Measurements from ENCODE around the gene NFATC1.

NFATC1 gene

GRCh38 chr18:79382681-79383387, 12.9 kb upstream of the NFATC1 start:
- peaks cover 4% of the 10 kb centered on the region for H3K4me1 ChIP-seq (ENCODE audit: control insufficient read depth, insufficient read depth, low read length, unreplicated experiment)
- no peak overlapping the region for H3K4me3 ChIP-seq (ENCODE audit: low read depth, low read length)
- no peak overlapping the region for H2AFZ ChIP-seq (ENCODE audit: low read length, unreplicated experiment)
- H3K36me3 ChIP-seq (ENCODE audit: insufficient read depth, low read length), result no peaks in the 10 kb centered on the region
- H3K27ac ChIP-seq (ENCODE audit: low read depth, low read length), result no peak overlapping the region
- H3K27me3 ChIP-seq (ENCODE audit: insufficient read depth, low read length), result peaks cover 14% of the 10 kb centered on the region; the same call in 1 of the 2 replicates
- no peaks in the 10 kb centered on the region for H3K79me2 ChIP-seq (ENCODE audit: control insufficient read depth, insufficient read depth, low read length, unreplicated experiment)

GRCh38 chr18:79383388-79384056, 12.2 kb upstream of the NFATC1 start:
- Histone ChIP-seq H3K79me2 (ENCODE audit: control insufficient read depth, insufficient read depth, low read length, unreplicated experiment) (no peaks in the 10 kb centered on the region), H3K36me3 (ENCODE audit: insufficient read depth, low read length) (no peaks in the 10 kb centered on the region), H3K4me1 (ENCODE audit: control insufficient read depth, insufficient read depth, low read length, unreplicated experiment) (peaks cover 4% of the 10 kb centered on the region), H3K27me3 (ENCODE audit: insufficient read depth, low read length) (peaks cover 21% of the 10 kb centered on the region; the same call in 1 of the 2 replicates), H2AFZ (ENCODE audit: low read length, unreplicated experiment) (no peak overlapping the region), H3K4me3 (ENCODE audit: low read depth, low read length) (no peak overlapping the region), H3K27ac (ENCODE audit: low read depth, low read length) (no peak overlapping the region)

- H2AFZ ChIP-seq (ENCODE audit: low read length, unreplicated experiment), result no peak overlapping the region
- H3K79me2 ChIP-seq (ENCODE audit: control insufficient read depth, insufficient read depth, low read length, unreplicated experiment), result no peaks in the 10 kb centered on the region
- no peaks in the 10 kb centered on the region for H3K36me3 ChIP-seq (ENCODE audit: insufficient read depth, low read length)
- no peak overlapping the region for H3K27ac ChIP-seq (ENCODE audit: low read depth, low read length)
- peaks cover 2% of the 10 kb centered on the region for H3K4me1 ChIP-seq (ENCODE audit: control insufficient read depth, insufficient read depth, low read length, unreplicated experiment)
- peaks cover 28% of the 10 kb centered on the region for H3K27me3 ChIP-seq (ENCODE audit: insufficient read depth, low read length)
- no peak overlapping the region for H3K4me3 ChIP-seq (ENCODE audit: low read depth, low read length)
These were observed 11.5 kb upstream of the NFATC1 start for GRCh38 chr18:79384151-79384807.

GRCh38 chr18:79384834-79385233, 10.9 kb upstream of the NFATC1 start:
- Histone ChIP-seq H3K36me3 (ENCODE audit: insufficient read depth, low read length) (no peaks in the 10 kb centered on the region), H3K4me3 (ENCODE audit: low read depth, low read length) (no peak overlapping the region), H2AFZ (ENCODE audit: low read length, unreplicated experiment) (no peak overlapping the region), H3K27me3 (ENCODE audit: insufficient read depth, low read length) (peaks cover 34% of the 10 kb centered on the region), H3K27ac (ENCODE audit: low read depth, low read length) (no peak overlapping the region), H3K4me1 (ENCODE audit: control insufficient read depth, insufficient read depth, low read length, unreplicated experiment) (no peaks in the 10 kb centered on the region), H3K79me2 (ENCODE audit: control insufficient read depth, insufficient read depth, low read length, unreplicated experiment) (no peaks in the 10 kb centered on the region)

DNA sequence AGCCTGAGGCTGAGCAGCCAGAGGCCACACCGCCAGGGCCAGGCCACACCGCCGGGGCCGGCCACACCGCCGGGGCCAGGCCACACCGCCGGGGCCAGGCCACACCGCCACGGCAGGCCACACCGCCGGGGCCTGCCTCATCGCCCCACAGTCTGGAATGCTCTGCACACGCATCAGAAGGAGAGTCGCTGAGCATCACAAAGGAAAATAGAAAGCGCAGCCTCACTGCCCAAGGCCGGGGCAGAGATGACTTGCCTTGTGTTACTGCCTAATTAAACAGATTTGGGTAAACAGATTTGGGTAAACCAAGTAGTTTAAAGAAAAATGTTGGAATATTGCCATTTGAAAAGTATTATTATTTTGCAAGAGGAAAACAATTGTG, 10.4 kb upstream of the NFATC1 start:
- no peaks in the 10 kb centered on the region for H3K79me2 ChIP-seq (ENCODE audit: control insufficient read depth, insufficient read depth, low read length, unreplicated experiment)
- no peaks in the 10 kb centered on the region for H3K36me3 ChIP-seq (ENCODE audit: insufficient read depth, low read length)
- no peak overlapping the region for H2AFZ ChIP-seq (ENCODE audit: low read length, unreplicated experiment)
- H3K27me3 ChIP-seq (ENCODE audit: insufficient read depth, low read length), result peaks cover 37% of the 10 kb centered on the region
- H3K27ac ChIP-seq (ENCODE audit: low read depth, low read length), result no peak overlapping the region
- no peaks in the 10 kb centered on the region for H3K4me1 ChIP-seq (ENCODE audit: control insufficient read depth, insufficient read depth, low read length, unreplicated experiment)
- H3K4me3 ChIP-seq (ENCODE audit: low read depth, low read length), result no peak overlapping the region

- no peaks in the 10 kb centered on the region for H3K36me3 ChIP-seq (ENCODE audit: insufficient read depth, low read length)
- no peak overlapping the region for H3K27ac ChIP-seq (ENCODE audit: low read depth, low read length)
- H3K79me2 ChIP-seq (ENCODE audit: control insufficient read depth, insufficient read depth, low read length, unreplicated experiment), result no peaks in the 10 kb centered on the region
- H2AFZ ChIP-seq (ENCODE audit: low read length, unreplicated experiment), result no peak overlapping the region
- no peaks in the 10 kb centered on the region for H3K4me1 ChIP-seq (ENCODE audit: control insufficient read depth, insufficient read depth, low read length, unreplicated experiment)
- H3K4me3 ChIP-seq (ENCODE audit: low read depth, low read length), result no peak overlapping the region
- peaks cover 37% of the 10 kb centered on the region for H3K27me3 ChIP-seq (ENCODE audit: insufficient read depth, low read length)
These were observed 9.9 kb upstream of the NFATC1 start for GRCh38 chr18:79385708-79386341.

GRCh38 chr18:79386547-79386946, 9.2 kb upstream of the NFATC1 start:
- Histone ChIP-seq H3K79me2 (ENCODE audit: control insufficient read depth, insufficient read depth, low read length, unreplicated experiment) (no peaks in the 10 kb centered on the region), H3K27me3 (ENCODE audit: insufficient read depth, low read length) (peaks cover 37% of the 10 kb centered on the region), H3K36me3 (ENCODE audit: insufficient read depth, low read length) (no peaks in the 10 kb centered on the region), H3K4me3 (ENCODE audit: low read depth, low read length) (no peak overlapping the region), H2AFZ (ENCODE audit: low read length, unreplicated experiment) (no peak overlapping the region), H3K27ac (ENCODE audit: low read depth, low read length) (no peak overlapping the region), H3K4me1 (ENCODE audit: control insufficient read depth, insufficient read depth, low read length, unreplicated experiment) (no peaks in the 10 kb centered on the region)

DNA sequence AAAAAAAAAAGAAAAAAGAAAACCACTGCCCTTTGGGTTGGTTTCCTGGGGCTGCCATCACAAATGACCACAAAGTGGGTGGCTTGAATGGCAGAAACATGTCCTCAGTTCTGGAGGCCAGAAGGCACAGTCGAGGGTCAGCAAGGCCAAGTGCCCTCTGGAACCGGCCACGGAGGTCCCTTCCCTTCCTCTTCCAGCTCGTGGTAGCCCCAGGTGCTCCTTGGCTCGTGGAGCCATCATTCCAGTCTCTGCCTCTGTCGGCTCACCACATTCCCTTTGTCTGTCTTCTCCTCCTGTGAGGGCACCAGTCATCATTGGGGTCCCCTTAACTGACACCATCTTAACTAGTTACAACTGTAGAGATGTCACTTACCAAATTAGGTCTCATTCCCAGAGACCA, 8.5 kb upstream of the NFATC1 start:
- no peaks in the 10 kb centered on the region for H3K36me3 ChIP-seq (ENCODE audit: insufficient read depth, low read length)
- H2AFZ ChIP-seq (ENCODE audit: low read length, unreplicated experiment), result no peak overlapping the region
- no peaks in the 10 kb centered on the region for H3K4me1 ChIP-seq (ENCODE audit: control insufficient read depth, insufficient read depth, low read length, unreplicated experiment)
- H3K27me3 ChIP-seq (ENCODE audit: insufficient read depth, low read length), result peaks cover 37% of the 10 kb centered on the region
- H3K79me2 ChIP-seq (ENCODE audit: control insufficient read depth, insufficient read depth, low read length, unreplicated experiment), result no peaks in the 10 kb centered on the region
- H3K27ac ChIP-seq (ENCODE audit: low read depth, low read length), result no peak overlapping the region
- no peak overlapping the region for H3K4me3 ChIP-seq (ENCODE audit: low read depth, low read length)

GRCh38 chr18:79387615-79388014, 8.1 kb upstream of the NFATC1 start:
- Histone ChIP-seq H3K27me3 (ENCODE audit: insufficient read depth, low read length) (peaks cover 41% of the 10 kb centered on the region), H3K4me3 (ENCODE audit: low read depth, low read length) (no peak overlapping the region), H3K79me2 (ENCODE audit: control insufficient read depth, insufficient read depth, low read length, unreplicated experiment) (no peaks in the 10 kb centered on the region), H3K36me3 (ENCODE audit: insufficient read depth, low read length) (no peaks in the 10 kb centered on the region), H3K27ac (ENCODE audit: low read depth, low read length) (no peak overlapping the region), H2AFZ (ENCODE audit: low read length, unreplicated experiment) (no peak overlapping the region), H3K4me1 (ENCODE audit: control insufficient read depth, insufficient read depth, low read length, unreplicated experiment) (no peaks in the 10 kb centered on the region)

DNA sequence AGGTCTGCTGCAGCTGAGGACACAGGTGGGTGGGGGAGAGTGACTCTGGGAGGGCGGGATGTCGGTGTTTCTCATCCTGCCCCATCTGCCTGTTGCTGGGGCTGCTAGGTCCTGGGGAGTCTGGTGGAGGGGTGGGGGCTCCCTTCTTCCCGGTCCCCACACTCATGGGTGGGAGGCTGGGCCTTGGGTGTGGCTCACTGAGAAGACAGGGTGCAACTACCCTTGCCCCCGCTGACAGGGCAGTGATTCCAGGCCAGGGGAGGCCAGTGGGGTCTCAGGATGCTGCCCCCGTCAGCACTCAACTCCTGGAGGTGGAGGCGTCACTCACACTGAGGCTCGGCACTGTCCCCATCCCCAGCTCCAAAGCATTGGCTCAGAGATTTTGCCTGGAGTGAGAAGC, 7.7 kb upstream of the NFATC1 start:
- H3K36me3 ChIP-seq (ENCODE audit: insufficient read depth, low read length), result no peaks in the 10 kb centered on the region

More for the DNA sequence above, 7.7 kb upstream of the NFATC1 start:
- Histone ChIP-seq H3K79me2 (ENCODE audit: control insufficient read depth, insufficient read depth, low read length, unreplicated experiment) (no peaks in the 10 kb centered on the region), H3K27me3 (ENCODE audit: insufficient read depth, low read length) (peaks cover 45% of the 10 kb centered on the region), H3K4me1 (ENCODE audit: control insufficient read depth, insufficient read depth, low read length, unreplicated experiment) (peaks cover 3% of the 10 kb centered on the region), H3K27ac (ENCODE audit: low read depth, low read length) (no peak overlapping the region), H3K4me3 (ENCODE audit: low read depth, low read length) (no peak overlapping the region), H2AFZ (ENCODE audit: low read length, unreplicated experiment) (no peak overlapping the region)

All from ACC112 (cell line).